ENCODE data around the gene DPYD.

DNA sequence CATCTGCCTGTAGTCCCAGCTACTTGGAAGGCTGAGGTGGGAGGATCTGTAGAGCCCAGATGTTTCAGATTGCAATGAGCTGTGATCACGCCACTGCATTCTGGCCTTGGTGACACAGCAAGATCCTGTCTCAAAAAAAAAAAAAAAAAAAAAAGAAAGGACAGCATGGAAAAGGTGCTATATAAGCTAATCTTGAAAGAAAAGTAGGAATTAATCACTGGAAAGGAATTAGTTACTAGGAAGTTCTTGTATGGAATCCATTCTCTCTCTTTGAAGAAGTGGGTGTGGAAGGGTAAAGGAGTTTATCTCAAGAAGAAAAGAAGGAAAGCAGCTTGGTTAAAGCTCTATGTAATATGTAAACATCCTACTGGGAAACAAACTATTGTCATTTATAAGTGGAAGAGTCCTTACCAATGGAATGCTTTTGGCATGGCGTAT, 339.2 kb downstream of the DPYD start:
- TF ChIP-seq, protein P1, sequence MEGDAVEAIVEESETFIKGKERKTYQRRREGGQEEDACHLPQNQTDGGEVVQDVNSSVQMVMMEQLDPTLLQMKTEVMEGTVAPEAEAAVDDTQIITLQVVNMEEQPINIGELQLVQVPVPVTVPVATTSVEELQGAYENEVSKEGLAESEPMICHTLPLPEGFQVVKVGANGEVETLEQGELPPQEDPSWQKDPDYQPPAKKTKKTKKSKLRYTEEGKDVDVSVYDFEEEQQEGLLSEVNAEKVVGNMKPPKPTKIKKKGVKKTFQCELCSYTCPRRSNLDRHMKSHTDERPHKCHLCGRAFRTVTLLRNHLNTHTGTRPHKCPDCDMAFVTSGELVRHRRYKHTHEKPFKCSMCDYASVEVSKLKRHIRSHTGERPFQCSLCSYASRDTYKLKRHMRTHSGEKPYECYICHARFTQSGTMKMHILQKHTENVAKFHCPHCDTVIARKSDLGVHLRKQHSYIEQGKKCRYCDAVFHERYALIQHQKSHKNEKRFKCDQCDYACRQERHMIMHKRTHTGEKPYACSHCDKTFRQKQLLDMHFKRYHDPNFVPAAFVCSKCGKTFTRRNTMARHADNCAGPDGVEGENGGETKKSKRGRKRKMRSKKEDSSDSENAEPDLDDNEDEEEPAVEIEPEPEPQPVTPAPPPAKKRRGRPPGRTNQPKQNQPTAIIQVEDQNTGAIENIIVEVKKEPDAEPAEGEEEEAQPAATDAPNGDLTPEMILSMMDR (IDR thresholded peaks at IDR 0.05; ENCODE audit: insufficient read depth, low read length, poor library complexity, severe bottlenecking): no peak
- TF ChIP-seq EZH2phosphoT487 (conservative IDR thresholded peaks at IDR 0.05; ENCODE audit: low read length): no peak

Measured in SU-DHL-6 (cell line).